GM12891 (cell line): ENCODE results near the gene SUPT5H.

Experiments
- POLR2A ChIP-seq: IDR thresholded peaks from 2 replicates; pipeline ENCODE4 v1.6.1; 2011; ENCODE audit warnings: low read depth, low read length, control low read depth
- TAF1 ChIP-seq: IDR thresholded peaks from 2 replicates; pipeline ENCODE4 v1.6.1; 2011; ENCODE audit warnings: low read depth, low read length, control low read depth

- TF ChIP-seq POLR2A (no peak), TAF1 (no peak)
These were observed 49.3 kb downstream of the SUPT5H start for GRCh38 chr19:39494661-39495060.
